GM12878 (cell line): ENCODE measurements around the gene ANKRD6. TPM values are rescaled to one million over a fixed set of nuclear protein-coding genes. Genes with fewer than 3 reads are reported as not detected.

Experiments used
- ATAC-seq: fragments of 200-7000 bp; cut with Tn5 transposase; 3 replicates; pipeline ENCODE4 v1.9.1; 2020; ENCODE audit warnings: mild to moderate bottlenecking, moderate library complexity
- BruUV-seq: library from RNA; stranded (reverse); fragments of 400-500 nt; replicated peaks from 2 replicates; lab custom pipeline; 2021; lab: Mats Ljungman, UMichigan
- CTCF ChIA-PET: fragments of 300-600 bp; sonication (Branson Sonifier 250); formaldehyde crosslinking; extraction: SDS; loops from one replicate; lab custom pipeline; 2021; ENCODE audit warnings: inconsistent platforms; lab: Yijun Ruan, JAX
- POLR2A ChIA-PET: fragments of 350-600 bp; formaldehyde crosslinking; extraction: SDS; loops from one replicate; lab custom pipeline; 2021; ENCODE audit warnings: inconsistent platforms; lab: Charles Lee
- RAD21 ChIA-PET: fragments of 300-600 bp; sonication (Branson Sonifier 250); formaldehyde crosslinking; loops from one replicate; lab custom pipeline; 2023; ENCODE audit warnings: antibody characterized with exemption; ENCODE audit not compliant: unreplicated experiment; lab: Charles Lee
- SMC1A ChIA-PET: fragments of 300-600 bp; sonication (Branson Sonifier 250); formaldehyde crosslinking; loops from one replicate; lab custom pipeline; 2023; ENCODE audit not compliant: unreplicated experiment, uncharacterized antibody; lab: Charles Lee
- DNase-seq: peaks from one replicate; pipeline ENCODE4 v3.0.0-alpha.2; 2011; ENCODE audit warnings: low read depth, low spot score
- FAIRE-seq: peaks from 3 replicates; lab custom pipeline; 2011; peaks lifted over from hg19 to GRCh38; lab: Jason Lieb, UNC
- H2AFZ ChIP-seq: 2 replicates; pipeline ENCODE4 v1.6.0; 2011; ENCODE audit warnings: low read depth, low read length, control low read depth; ENCODE audit not compliant: control insufficient read depth
- H3K27ac ChIP-seq: 2 replicates; pipeline ENCODE4 v1.5.1; 2011; ENCODE audit warnings: control low read depth; ENCODE audit not compliant: control insufficient read depth, insufficient read depth
- H3K27me3 ChIP-seq, 2 experiments: replicated peaks in 1 of 2; 2 replicates each; pipeline versions ENCODE4 v1.6.0 to v1.6.1; 2011; ENCODE audit warnings: low read length in 1 of 2; ENCODE audit not compliant: control insufficient read depth in 2 of 2, insufficient read depth in 2 of 2
- H3K36me3 ChIP-seq, 2 experiments: 2 replicates each; pipeline ENCODE4 v1.5.1; 2011; ENCODE audit warnings: low read length in 1 of 2; ENCODE audit not compliant: control insufficient read depth in 2 of 2, insufficient read depth in 2 of 2
- H3K4me1 ChIP-seq: 2 replicates; pipeline ENCODE4 v1.6.1; 2011; ENCODE audit warnings: mild to moderate bottlenecking, low read length, moderate library complexity, mixed read lengths; ENCODE audit not compliant: control insufficient read depth, insufficient read depth
- H3K4me2 ChIP-seq: 2 replicates; pipeline ENCODE4 v1.6.0; 2011; ENCODE audit warnings: control low read depth; ENCODE audit not compliant: control insufficient read depth, insufficient read depth
- H3K4me3 ChIP-seq: fragments of 200-600 bp; sonication (generic); 2 replicates; pipeline ENCODE4 v1.5.1; 2016
- H3K79me2 ChIP-seq: 2 replicates; pipeline ENCODE4 v1.6.0; 2011; ENCODE audit warnings: low read length; ENCODE audit not compliant: control insufficient read depth, insufficient read depth
- H3K9ac ChIP-seq: 2 replicates; pipeline ENCODE4 v1.8.0; 2011; ENCODE audit warnings: low read length, control low read depth, mixed read lengths; ENCODE audit not compliant: control insufficient read depth, insufficient read depth
- H3K9me3 ChIP-seq: replicated peaks from 3 replicates; pipeline ENCODE4 v1.5.1; 2011; ENCODE audit warnings: mild to moderate bottlenecking, low read length; ENCODE audit not compliant: control insufficient read depth, insufficient read depth
- H4K20me1 ChIP-seq: 2 replicates; pipeline ENCODE4 v1.6.0; 2011; ENCODE audit not compliant: control insufficient read depth, insufficient read depth
- BCL11A ChIP-seq: IDR thresholded peaks from 2 replicates; pipeline ENCODE4 v1.6.1; 2011; ENCODE audit warnings: low read depth, low read length
- BMI1 ChIP-seq: fragments of 450-650 bp; IDR thresholded peaks from 2 replicates; pipeline ENCODE4 v1.6.1; 2016; ENCODE audit warnings: mild to moderate bottlenecking, moderate library complexity, borderline replicate concordance
- BRCA1 ChIP-seq: IDR thresholded peaks from 2 replicates; pipeline ENCODE4 v1.6.1; 2011; ENCODE audit warnings: low read depth, low read length, improper control_type of control experiment
- ETV6 ChIP-seq, 2 experiments: fragments of 450-650 bp in 1 of 2; IDR thresholded peaks in 1 of 2; conservative IDR thresholded peaks in 1 of 2; 2 replicates each; pipeline ENCODE4 v1.6.1; 2014; ENCODE audit warnings: antibody characterized with exemption in 1 of 2, borderline replicate concordance in 1 of 2, low read depth in 1 of 2, mild to moderate bottlenecking in 1 of 2, moderate library complexity in 1 of 2
- MYB ChIP-seq: fragments of 150-350 bp; IDR thresholded peaks from 2 replicates; pipeline ENCODE4 v1.6.1; 2014; ENCODE audit warnings: mild to moderate bottlenecking, low read depth, low read length, borderline replicate concordance
- NRF1 ChIP-seq: conservative IDR thresholded peaks from 2 replicates; pipeline ENCODE4 v1.6.1; 2011; ENCODE audit warnings: mild to moderate bottlenecking, low read depth, low read length, improper control_type of control experiment
- RB1 ChIP-seq: fragments of 450-650 bp; formaldehyde crosslinking; IDR thresholded peaks from 2 replicates; pipeline ENCODE4 v1.6.1; 2017; ENCODE audit warnings: mild to moderate bottlenecking, borderline replicate concordance
- TAF1 ChIP-seq: IDR thresholded peaks from 2 replicates; pipeline ENCODE4 v1.6.1; 2011; ENCODE audit warnings: mild to moderate bottlenecking, low read depth, low read length, borderline replicate concordance
- TBL1XR1 ChIP-seq: IDR thresholded peaks from 2 replicates; pipeline ENCODE4 v1.6.1; 2012; ENCODE audit warnings: low read depth, low read length, improper control_type of control experiment
- ZBTB40 ChIP-seq: fragments of 450-650 bp; IDR thresholded peaks from 2 replicates; pipeline ENCODE4 v1.6.1; 2016; ENCODE audit warnings: mild to moderate bottlenecking, moderate library complexity, borderline replicate concordance
- ZNF274 ChIP-seq: IDR thresholded peaks from one replicate; pipeline ENCODE4 v1.8.0; 2011; ENCODE audit not compliant: insufficient read length, insufficient read depth
- ZNF622 ChIP-seq: fragments of 450-650 bp; IDR thresholded peaks from 2 replicates; pipeline ENCODE4 v1.6.1; 2017; ENCODE audit warnings: mild to moderate bottlenecking, inconsistent platforms
- WGBS: methylation state at CpG from one replicate; pipeline ENCODE4 v1.1.6; 2016; ENCODE audit warnings: low lambda C conversion rate; ENCODE audit not compliant: insufficient replicate concordance, insufficient coverage; ENCODE audit errors: missing lambda C conversion rate; 5-methylcytosine and 5-hydroxymethylcytosine counted together
- in situ Hi-C: fragments of 300-500 bp; cut with MboI; formaldehyde crosslinking; loops from 9 replicates; pipeline ENCODE4 v1.14.3; 2018; ENCODE audit warnings: mixed read lengths
- intact Hi-C: fragments of 100-400 bp; cut with micrococcal nuclease; formaldehyde crosslinking; loops from one replicate; pipeline ENCODE4 v1.14.2; 2022; ENCODE audit not compliant: unreplicated experiment
- polyA plus RNA-seq, 11 experiments: library from polyadenylated mRNA; depleted of rRNA in 4 of 11; unstranded in 6 of 11; stranded (reverse) in 5 of 11; fragments of >200 nt; fragmentation: Nextera tagmentation in 4 of 11; fragmentation: Illumina TruSeq in 1 of 11; extraction: Ambion mirVana in 4 of 11; extraction: Trizol in 1 of 11; gene quantifications; 1 replicate in 1 of 11; 2 replicates in 10 of 11; pipeline versions ENCODE4 v1.2.1 to v1.2.3, GENCODE V29; 2011 to 2016; ENCODE audit warnings: inconsistent platforms in 2 of 11, missing spikeins in 2 of 11, low read depth in 1 of 11
- total RNA-seq, 4 experiments: library from RNA; depleted of rRNA in 3 of 4; stranded (reverse); fragments of >200 nt in 3 of 4; fragmentation: Illumina TruSeq in 1 of 4; extraction: Trizol in 1 of 4; gene quantifications; 2 replicates each; pipeline versions ENCODE4 v1.2.1 to v1.2.3, GENCODE V29; 2013 to 2021

The ANKRD6 gene
- total and polyA plus RNA-seq, 10 of the 15 experiments (the other 5 are each of a cell fraction or from before 2014, with no cell fraction given) = 0.03 to 0.90 (median 0.38) TPM

- SMC1A ChIA-PET = interaction anchor here (1.1 kb wide), 1 partner anchor 9 kb away, joined by 4 read pairs; no protein-coding TSS in a partner anchor
- H3K4me2 ChIP-seq = no peak overlapping the region
- peaks cover 0 to 3% of the 10 kb centered on the region in 2 experiments; a peak in 2 of 4 replicates for H3K27me3 ChIP-seq
- H3K36me3 ChIP-seq = no peaks in the 10 kb centered on the region
- H3K27ac ChIP-seq = no peak overlapping the region
- CTCF ChIA-PET = interaction anchor here (0.9 to 1.5 kb wide), 4 partner anchors 10 to 171 kb away, joined by 3 read pairs; no protein-coding TSS in a partner anchor
- RAD21 ChIA-PET = no interaction called here
- ATAC-seq (no peak), FAIRE-seq (no peak), DNase-seq (no peak)
- 72% methylated on average over 16 of the region's 16 CpGs for WGBS
- no peak overlapping the region for H2AFZ ChIP-seq
- no peak for TF ChIP-seq TAF1
- no peak for TF ChIP-seq BRCA1
- no peak for TF ChIP-seq ETV6 (conservative IDR thresholded peaks at IDR 0.05 in 1 of 2, IDR thresholded peaks at IDR 0.05 in 1 of 2; ENCODE audit: borderline replicate concordance in 1 of 2, low read depth in 1 of 2)
- no peaks in the 10 kb centered on the region for H3K9me3 ChIP-seq
- H3K79me2 ChIP-seq = no peaks in the 10 kb centered on the region
- intact Hi-C loops = no loop called here
- H3K4me1 ChIP-seq = no peaks in the 10 kb centered on the region
- H3K4me3 ChIP-seq = no peak overlapping the region
- no TSS peak for BruUV-seq
- POLR2A ChIA-PET = no interaction called here
- H3K9ac ChIP-seq = no peak overlapping the region
- in situ Hi-C loops = no loop called here
- no peaks in the 10 kb centered on the region for H4K20me1 ChIP-seq
Observed at GRCh38 chr6:89566930-89567629, 134.1 kb downstream of the ANKRD6 start.

GRCh38 chr6:89567630-89568390 lies 134.9 kb downstream of the ANKRD6 start:
- in situ Hi-C loops = no loop called here
- TF ChIP-seq MYB = no peak
- TF ChIP-seq NRF1 = no peak
- TF ChIP-seq ZNF622 = no peak
- no peak for TF ChIP-seq BMI1
- TF ChIP-seq BCL11A = no peak
- no peak for TF ChIP-seq ZNF274
- TF ChIP-seq ZBTB40 = no peak
- TF ChIP-seq RB1 = no peak
- TF ChIP-seq TBL1XR1 = no peak

More at GRCh38 chr6:89567630-89568390, 134.9 kb downstream of the ANKRD6 start:
- Histone ChIP-seq H3K9me3 (no peaks in the 10 kb centered on the region), H3K4me1 (no peaks in the 10 kb centered on the region), H3K4me3 (no peak overlapping the region), H3K27ac (no peak overlapping the region), H4K20me1 (no peaks in the 10 kb centered on the region), H3K36me3 (no peaks in the 10 kb centered on the region), H3K4me2 (no peak overlapping the region), H3K79me2 (no peaks in the 10 kb centered on the region), H2AFZ (no peak overlapping the region), H3K9ac (no peak overlapping the region), H3K27me3 (peaks cover 0 to 3% of the 10 kb centered on the region in 2 experiments; a peak in 2 of 4 replicates)
- BruUV-seq = no TSS peak
- ChIA-PET RAD21 (no interaction called here), POLR2A (no interaction called here), SMC1A (no interaction called here), CTCF (interaction anchor here (0.9 to 1.5 kb wide), 3 partner anchors 9 to 170 kb away, joined by 3 read pairs; no protein-coding TSS in a partner anchor)
- 72% methylated on average over 6 of the region's 6 CpGs for WGBS
- no peak for FAIRE-seq
- DNase-seq = no peak
- intact Hi-C loops = no loop called here
- ATAC-seq = no peak
